HG03097 (cell line): ENCODE results near the gene DLGAP1.

Experiments
- ATAC-seq: cut with Tn5 transposase; IDR thresholded peaks from one replicate; pipeline ENCODE4 v1.9.1; 2021; ENCODE audit not compliant: unreplicated experiment, low FRiP score

The DLGAP1 gene

DNA sequence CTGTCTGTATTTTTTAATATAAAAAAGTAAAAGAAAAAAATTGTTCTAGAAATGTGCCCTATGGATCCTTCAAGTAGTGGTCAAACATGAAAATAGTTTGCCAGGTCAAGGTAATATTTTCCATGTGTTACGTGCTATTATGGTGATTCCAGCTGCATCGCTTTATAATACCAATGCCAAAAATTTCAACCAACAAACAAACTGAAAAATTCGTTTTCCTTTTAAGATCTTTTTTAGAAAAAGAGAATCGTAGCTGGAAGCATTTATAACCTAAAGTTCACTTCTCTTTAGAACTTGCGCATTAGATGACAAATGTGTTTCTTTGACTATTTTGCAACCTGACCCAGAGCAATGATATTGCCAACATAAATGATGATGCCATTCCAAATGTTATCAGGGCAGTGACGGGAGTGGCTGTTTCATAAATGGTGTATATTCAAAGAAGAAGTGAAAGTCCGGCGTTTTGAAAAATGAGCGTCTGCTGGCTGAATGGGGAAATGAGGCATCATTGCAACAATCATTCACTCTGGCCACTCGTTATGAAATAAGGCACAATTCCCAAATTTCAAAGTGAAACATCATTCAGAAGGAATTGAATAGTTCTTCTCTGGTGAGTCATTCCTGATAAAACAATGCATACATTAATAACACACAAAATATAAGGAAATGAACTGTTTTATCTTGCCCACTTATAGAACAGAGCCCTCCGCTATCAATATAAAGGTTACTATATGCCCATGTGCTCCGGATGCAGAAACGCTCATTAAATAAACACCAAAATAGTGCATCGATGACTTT lies 707.7 kb downstream of the DLGAP1 start:
- ATAC-seq = no peak

DNA sequence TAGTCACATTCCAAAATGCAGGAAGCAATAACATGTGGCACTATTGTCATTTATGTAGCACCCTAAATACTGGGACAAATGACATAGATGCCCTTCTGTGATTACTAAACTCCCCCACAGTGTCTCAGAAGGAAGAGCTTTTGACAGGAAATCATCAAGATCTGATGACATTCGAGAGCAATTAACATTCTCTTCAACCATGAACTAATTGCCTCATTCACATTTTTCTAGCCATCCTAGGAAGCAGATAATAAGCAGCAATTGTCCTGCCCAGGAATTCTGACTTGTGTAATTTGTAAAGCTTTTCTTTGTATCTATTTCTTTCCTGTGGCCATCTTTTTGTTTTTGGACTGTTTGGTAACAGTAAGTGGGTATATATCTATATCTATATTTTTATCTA lies 712.6 kb downstream of the DLGAP1 start:
- ATAC-seq = no peak

DNA sequence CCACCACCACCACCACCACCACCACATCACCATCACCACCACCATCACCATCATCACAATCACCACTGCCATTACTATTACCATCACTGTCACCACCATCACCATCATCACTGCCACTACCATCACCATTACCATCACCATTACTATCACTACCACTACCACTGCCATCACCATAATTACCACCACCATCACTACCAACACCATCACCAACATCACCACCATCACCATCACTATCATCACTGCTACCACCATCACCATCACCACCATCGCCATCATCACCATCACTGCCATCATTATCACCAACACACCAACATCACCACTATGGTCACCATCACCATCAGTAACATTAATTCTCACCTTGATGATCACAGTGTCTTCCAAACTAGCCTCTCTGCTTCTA lies 713.8 kb downstream of the DLGAP1 start:
- no peak for ATAC-seq

DNA sequence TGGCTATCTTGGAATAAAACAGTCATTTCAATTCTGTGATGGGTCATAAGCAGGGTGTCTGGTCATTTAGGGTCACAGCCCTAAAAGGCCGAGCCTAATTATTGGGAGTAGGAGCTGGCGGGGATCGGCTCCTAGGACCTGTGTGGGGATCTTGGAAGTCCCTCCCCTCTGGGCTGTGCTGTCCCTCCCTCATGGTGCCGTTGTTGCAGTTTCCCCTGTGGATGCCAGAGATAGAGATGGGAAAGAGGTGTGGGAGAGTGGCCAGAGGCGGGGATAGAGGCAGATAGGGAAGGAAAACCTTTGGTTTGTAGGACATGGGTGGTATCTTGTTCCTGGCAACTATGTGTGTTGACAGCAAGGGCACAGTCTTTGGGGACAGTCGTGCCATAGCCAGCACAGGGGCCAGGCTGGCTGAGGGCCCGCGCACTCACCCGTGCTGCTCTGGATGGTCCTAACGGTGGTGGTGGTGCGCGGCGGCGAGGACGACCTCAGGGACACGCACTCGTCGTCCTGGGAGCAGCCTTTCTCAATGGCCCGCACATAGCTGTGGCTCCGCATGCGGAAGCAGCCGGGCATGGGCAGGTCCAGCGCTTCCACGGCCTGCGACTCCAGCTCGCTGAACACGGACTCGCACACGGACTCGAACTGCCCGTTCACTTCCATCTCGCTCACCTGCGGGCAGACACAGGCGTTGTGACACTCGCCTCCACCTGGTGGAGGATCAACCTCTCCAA lies 726.2 kb downstream of the DLGAP1 start:
- no peak for ATAC-seq

DNA sequence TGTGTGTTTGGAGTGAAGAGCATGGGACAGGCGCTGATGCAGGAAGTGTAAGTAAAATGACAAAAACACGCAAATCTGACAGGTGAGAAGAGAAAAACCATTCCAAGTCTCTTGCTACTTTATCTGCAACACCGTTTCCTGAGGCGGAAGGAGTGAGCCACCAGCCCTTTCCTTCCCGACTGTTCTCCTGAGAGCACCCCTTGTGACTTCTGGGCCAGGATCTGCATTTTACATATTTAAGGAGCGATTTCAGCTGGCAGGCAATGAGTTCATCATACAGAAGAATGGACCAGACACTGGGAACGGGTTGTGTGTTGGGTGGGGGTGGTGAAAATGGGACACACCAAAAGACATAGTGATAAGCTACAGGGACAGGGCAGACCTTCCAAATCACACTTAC lies 727.8 kb downstream of the DLGAP1 start:
- ATAC-seq = no peak

DNA sequence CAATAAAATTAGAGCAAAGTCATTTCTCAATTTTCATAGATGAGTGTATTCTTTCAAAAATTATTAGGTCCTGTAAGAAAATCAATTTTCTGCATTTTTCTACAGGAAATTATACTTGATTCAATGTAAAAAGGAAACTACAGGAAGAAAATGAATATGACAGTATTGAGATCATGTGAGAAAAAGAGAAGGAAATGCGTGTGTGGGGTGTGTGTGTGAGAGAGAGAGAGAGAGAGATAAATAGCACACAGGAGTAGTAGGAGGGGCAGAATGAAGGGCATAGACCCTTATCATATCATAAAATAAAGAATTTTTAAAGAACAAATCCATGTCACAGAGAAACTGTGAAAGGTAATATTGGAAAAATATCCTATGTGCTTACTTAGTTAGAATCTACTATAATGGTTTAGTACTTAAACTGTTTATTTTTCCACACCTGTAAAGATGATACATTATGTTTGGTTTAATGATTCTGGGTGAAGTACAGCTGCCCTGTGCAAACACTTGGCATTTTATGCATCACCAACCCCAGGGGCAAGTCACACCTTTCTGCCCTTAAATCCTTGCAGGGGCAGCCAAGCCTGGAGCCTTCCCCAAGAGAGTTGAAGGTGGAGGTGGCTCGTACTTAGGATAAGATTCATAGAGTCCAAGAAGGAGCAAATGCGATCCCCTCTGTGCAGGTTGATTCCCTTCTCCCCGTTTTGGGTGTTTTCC lies 728.7 kb downstream of the DLGAP1 start:
- no peak for ATAC-seq

DNA sequence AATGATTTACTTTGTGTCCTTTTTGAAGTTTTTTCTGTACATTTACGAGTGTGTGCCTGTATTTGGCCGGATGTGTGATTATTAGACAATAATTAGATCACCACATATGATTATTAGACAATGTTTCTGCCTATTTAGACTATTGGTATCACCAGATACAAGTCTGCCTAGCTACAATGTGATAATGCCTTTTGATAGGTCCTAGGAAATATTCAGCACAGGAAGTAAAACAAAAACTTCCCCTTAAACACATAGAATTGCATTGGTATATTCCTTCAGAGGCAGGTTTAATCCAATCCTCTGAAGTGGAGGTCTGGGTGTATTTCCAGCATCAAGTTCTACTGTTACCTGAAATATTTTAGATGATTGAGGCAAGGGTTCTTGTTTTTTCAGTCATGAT lies 730.0 kb downstream of the DLGAP1 start:
- ATAC-seq = no peak

DNA sequence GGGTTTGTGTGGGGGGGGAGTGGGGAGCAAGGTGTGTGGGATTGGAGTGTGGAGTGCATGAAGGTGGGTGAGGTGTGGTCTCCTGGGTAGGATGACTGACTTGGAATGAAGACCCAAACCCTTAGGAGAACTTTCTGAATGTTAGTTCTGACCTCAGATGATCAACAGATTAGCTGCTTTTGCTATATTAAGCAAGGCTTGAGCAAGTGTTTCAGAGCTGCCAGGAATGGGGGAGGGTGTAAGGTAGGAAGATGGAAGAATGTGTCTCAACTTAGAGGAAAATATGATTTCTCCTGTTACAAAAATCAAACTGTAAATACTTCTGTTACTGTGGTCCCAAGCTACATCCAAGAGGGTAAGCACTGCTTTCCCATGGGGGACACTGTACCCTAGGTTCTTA lies 731.6 kb downstream of the DLGAP1 start:
- ATAC-seq = no peak

DNA sequence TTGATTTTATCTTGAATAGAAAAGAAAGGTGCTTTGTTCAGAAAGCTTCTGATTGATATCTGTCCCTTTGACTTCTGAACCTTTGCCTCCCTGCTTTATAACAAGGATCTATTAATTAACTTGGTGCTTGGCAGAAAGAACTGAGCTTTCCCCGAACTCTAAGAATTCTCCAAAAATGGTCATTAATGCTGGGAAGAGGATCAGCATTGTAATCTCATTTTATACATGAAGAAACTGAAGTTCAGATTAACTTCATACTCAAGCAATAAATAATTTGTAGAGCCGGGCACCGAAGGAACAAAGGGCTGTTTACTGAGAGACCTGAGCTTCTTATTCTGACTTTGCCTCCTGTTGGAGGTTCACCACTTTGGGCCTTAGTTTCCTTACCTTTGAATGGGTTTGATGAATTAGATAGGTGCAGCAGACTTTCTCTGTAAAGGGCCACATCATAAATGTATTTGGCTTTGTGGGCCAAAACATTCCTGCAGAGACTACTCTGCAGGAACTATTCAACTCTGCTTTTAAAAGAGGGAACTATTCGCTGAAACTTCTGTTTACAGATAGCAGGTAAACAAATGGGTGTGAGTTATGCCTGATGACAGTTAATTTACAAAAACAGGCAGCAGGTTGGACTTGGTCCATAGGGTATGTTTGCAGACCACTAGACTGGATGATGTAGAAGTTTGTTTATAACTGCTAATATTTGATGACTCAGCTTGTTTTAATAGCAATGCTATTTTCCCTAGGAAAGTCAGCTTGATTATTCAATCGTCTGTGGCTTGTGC lies 732.3 kb downstream of the DLGAP1 start:
- ATAC-seq = no peak

DNA sequence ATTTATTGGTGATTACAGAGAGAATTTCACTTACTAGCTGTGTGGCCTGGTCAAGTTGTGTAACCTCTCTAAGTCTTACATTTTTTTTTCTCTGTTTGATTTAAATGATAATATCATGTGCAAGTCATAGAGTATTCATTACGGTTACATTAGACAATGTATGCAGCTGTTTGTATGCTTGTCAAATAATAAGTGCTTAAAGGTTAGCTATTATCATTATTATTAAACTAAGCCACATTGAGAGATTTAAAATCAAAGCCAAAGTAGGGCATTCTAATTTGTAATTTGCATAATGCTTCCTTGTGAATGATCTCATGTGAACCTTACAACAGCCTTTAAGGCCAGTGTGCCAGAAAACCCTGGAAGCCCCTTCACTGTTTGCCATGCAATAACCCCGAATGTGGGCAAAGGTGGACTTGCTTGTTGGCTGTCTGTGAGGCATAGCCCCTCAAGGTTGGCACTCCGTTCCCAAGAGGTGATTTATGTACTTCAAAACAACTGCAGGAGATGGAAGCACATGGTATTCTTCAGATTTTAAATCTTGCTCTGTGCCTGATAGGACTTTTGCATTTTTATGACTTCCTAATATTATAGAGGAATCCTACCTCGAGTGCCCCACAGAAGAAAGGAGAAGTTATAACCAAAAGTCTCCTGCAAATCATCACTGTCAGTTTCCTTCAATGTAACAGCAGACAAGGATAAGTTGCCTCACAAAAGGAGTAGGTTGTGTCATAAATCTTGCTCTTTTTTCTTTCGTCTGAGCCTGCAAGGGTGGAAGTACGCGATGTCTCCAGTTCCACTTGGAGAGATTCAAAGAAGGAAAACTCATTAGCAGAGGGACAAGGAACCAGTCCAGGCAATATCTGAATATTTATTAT lies 733.1 kb downstream of the DLGAP1 start:
- no peak for ATAC-seq

DNA sequence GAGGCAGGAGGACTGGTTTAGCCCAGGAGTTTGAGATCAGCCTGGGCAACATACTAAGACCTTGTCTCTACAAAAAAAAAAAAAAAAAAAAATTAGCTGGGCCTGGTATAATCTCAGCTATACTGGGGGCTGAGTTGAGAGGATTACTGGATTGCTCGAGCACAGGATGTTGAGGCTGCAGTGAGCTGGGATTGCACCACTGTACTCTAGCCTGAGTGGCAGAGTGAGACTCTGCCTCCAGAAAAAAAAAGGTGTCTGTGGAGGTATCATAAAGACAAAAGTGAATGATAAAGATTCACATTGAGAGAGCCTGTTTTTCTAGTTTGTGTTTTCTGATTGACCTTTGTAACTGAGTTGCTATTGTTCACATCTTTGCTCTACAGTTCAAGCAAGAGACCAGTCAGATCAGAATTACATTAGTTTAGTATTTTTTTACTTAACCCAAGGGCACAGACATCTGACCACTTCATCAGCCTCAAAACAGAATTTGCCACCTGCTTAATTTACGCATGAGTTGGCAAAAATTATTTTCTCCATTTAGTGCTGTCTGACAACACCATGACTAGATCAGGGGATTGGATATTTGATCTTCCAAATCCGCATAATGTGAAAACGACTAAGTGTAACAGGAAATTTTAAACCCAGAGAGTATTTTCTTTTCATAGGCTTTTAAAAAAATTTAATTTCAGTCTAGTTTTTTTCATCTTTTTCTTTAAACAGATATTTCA lies 734.1 kb downstream of the DLGAP1 start:
- no peak for ATAC-seq

DNA sequence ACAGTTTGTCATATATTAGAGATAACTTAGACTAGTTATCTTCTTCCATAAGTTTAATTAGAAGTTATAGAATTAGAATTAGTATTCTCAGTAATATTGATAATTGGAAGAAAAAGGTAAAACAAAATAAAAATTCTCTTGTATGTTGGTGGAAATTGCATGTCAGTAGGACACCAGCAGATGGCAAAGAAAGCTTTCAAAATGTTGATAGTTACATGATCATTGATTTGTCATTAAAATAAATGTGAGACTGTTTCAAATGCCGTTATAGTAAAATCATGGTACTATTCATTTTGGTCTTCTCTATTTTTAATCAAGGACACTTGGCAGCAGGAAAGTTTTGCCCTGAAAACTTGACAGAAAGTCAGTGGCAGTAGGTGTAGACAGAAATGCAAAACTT lies 734.9 kb downstream of the DLGAP1 start:
- no peak for ATAC-seq

DNA sequence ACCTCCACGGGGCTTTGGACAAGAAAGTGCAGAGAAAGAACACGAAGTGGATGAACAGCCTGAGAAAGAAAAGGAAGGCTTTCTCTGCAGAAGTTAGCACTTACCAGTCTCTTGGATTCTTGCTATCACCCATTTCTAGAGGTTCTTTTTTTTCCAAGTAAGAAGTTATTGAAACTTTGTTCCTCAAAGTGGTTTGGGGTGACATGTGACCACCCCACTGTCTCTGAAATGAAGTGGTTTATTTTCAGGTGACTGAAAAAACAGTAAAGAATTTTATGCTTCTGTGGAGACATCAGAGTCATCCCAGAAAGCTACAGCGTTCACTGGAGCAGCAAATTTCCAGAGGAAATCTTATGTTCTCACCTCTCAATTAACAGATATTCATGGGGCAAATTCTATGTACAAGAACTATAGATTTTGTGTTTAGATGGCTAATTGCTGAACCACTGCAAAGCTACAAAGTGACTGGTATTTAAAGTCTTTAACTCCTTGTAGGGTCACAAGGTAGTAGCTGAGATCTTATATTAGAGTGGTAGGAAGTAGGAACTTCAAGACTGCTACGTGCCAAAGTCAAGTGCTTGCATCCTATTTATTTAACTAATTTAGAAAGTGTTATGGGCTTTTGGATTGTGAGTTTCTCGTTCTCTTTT lies 737.6 kb downstream of the DLGAP1 start:
- no peak for ATAC-seq

DNA sequence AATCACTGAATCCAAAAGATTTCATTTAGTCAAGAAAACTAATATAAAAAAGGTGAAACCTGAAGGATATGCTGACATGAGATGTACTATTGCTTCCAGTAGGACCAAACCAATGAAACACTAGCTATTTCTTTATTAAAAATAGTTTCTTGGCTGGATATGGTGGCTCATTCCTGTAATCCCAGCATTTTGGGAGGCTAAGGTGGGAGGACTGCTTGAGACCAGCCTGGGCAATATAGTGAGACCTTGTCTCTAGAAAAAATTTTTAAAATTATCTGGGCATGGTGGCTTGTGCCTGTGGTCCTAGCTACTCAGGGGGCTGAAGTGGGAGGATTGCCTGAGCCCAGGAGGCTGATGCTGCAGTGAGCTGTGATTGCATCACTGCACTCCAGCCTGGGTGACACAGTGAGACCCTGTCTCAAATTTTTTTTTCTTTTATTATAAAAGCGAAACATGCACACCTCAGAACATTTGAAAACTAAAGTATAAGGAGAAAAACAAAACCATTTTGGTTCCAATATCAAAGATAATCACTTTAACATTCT lies 738.9 kb downstream of the DLGAP1 start:
- ATAC-seq = no peak

DNA sequence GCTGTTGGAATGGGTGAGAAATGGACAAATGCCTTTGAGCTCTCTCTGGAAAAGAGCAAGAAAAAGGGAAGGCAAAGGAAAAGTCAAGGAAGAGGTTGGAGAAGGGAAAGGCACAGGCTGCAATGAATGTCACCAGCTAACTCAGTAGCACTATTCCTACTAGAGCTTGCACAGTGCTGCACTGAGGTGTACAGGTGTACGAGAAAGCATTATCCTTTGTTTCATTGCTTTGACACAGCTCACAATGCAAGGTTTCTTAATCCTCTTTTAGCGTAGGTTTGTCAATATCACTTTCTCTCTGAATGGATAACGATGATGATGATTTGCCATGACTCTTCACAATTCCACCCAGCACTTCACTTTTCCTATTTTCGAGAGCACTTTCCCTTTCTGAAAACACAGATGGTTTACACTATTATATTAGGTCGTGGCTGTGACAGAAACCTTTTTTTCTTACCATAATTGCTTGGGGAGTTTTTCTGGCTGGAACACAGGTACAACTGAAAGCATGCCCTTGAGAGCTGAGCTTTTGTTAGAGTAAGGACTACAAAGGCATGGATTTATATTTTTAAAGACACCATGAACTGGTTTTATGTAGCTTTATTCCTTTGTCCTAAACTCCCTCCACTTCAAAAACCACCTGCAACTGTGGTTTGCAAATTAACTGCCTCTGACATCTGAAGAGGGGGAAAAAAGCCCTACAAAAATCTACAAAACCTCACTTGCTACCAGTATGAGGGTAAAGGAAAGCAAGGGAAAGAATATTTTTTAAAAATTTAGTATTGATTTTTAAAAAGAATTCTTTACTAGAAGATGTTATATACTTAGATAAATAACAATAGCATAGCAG lies 739.7 kb downstream of the DLGAP1 start:
- ATAC-seq = no peak

DNA sequence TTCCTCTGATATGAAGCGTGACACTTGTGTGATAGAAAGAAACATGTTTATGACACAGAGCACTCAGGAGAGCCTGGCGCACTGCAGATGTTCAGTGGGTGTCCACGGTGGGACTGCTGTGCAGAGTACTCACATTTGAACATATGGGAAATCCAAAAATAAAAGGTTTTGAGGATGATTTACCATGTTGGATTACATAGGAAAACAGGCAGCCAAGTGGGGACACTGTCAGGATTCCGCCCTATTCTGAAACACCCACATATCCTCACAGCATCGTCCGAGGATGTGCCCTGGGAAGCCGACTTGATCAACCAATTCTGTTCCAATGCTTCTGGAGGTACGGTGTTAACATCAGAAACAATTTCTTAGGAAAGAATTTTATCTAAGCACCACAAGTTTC lies 741.4 kb downstream of the DLGAP1 start:
- ATAC-seq = no peak

DNA sequence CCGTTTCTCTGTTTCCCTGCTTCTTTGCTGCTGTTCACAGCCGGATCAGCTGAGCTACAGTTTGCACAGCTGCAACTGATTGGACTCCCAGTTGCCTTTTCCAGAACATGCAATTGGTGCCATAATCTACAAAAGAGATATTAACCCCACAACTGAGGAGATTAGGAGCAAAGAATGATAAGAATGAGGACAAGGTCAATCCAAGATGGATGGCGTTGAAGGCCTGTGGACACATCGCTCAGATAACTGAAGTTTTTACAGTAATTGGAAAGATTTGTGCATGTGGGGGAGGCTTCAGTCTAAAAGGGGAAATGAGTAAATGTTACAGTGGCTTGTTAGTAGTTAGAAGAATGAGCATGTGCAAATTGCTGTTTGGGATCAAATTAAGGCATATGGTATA lies 741.9 kb downstream of the DLGAP1 start:
- ATAC-seq = no peak

DNA sequence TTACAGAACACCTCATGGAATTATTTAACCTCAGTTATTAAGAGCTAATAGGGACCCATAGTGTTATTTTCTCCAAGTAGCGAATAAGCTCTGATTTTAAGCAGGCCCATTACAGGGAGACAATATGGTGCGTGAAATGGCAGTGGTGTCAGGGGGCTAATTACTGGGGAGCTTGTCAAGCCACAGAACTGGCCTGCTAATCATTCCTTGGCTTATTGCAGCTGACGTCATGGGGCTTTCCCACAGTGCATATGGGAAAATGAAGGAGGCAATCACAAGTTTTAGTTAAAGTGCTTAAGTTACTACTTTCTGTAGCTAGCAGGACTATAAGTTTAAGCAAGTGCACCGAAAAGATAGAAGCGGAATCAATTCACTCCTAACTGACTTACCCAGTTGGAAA lies 742.6 kb downstream of the DLGAP1 start:
- ATAC-seq = no peak
